ENCODE data around the gene RPL22. TPM values are rescaled to one million over a fixed set of nuclear protein-coding genes. Genes with fewer than 3 reads are reported as not detected.
"Not testable (repeated sequence)": the region's sequence is repeated elsewhere in the genome, so short reads cannot be mapped to it uniquely, and the experiment has no call there.

Gene RPL22
- total and polyA plus RNA-seq, 4 donors = 186 to 985 (median 248) TPM

- no peaks in the 10 kb centered on the region for H3K9me3 ChIP-seq (ENCODE audit: control insufficient read depth in 4 of 4, insufficient read depth in 3 of 4, low read length in 3 of 4)
- no peak overlapping the region for H3K9ac ChIP-seq (ENCODE audit: insufficient read depth in 1 of 2, low read length in 2 of 2)
- H3K36me3 ChIP-seq (ENCODE audit: control insufficient read depth in 4 of 4, insufficient read depth in 4 of 4, low read length in 4 of 4) = peaks cover 0 to 21% (median 16%) of the 10 kb centered on the region in 4 donors
- no peak for TF ChIP-seq CTCF (IDR thresholded peaks at IDR 0.05; ENCODE audit: control extremely low read depth, extremely low read depth)
- H3K4me1 ChIP-seq (ENCODE audit: control insufficient read depth in 5 of 5, insufficient read depth in 5 of 5, low read length in 5 of 5) = peaks cover 0 to 3% (median 0%) of the 10 kb centered on the region in 5 donors
- no peak overlapping the region for H3K27ac ChIP-seq (ENCODE audit: low read depth in 1 of 2, low read length in 1 of 2)
- 78 to 86% methylated on average over 8 of the region's 8 CpGs for WGBS, 2 donors
- H3K4me3 ChIP-seq = no peak overlapping the region
- H3K27me3 ChIP-seq (ENCODE audit: control insufficient read depth in 3 of 3, insufficient read depth in 3 of 3, low read length in 2 of 3) = no peaks in the 10 kb centered on the region
- ATAC-seq (ENCODE audit: insufficient read depth, low FRiP score) (no peak), DNase-seq (peak in 1 of 3 donors; percentile 39)
Measured at GRCh38 chr1:6220236-6220635, 20.8 kb upstream of the RPL22 start.

GRCh38 chr1:6219641-6220040 lies 20.2 kb upstream of the RPL22 start:
- not testable (repeated sequence) for DNase-seq; H3K27ac ChIP-seq (ENCODE audit: low read depth in 1 of 2, low read length in 1 of 2); H3K9ac ChIP-seq (ENCODE audit: insufficient read depth in 1 of 2, low read length in 2 of 2); H3K4me1 ChIP-seq (ENCODE audit: control insufficient read depth in 5 of 5, insufficient read depth in 5 of 5, low read length in 5 of 5); H3K4me3 ChIP-seq; H3K27me3 ChIP-seq (ENCODE audit: control insufficient read depth in 3 of 3, insufficient read depth in 3 of 3, low read length in 2 of 3); ATAC-seq (ENCODE audit: insufficient read depth, low FRiP score); H3K9me3 ChIP-seq (ENCODE audit: control insufficient read depth in 4 of 4, insufficient read depth in 3 of 4, low read length in 3 of 4)
- 86 to 92% methylated on average over 11 of the region's 11 CpGs for WGBS, 2 donors
- peaks cover 0 to 17% (median 13%) of the 10 kb centered on the region in 4 donors for H3K36me3 ChIP-seq (ENCODE audit: control insufficient read depth in 4 of 4, insufficient read depth in 4 of 4, low read length in 4 of 4)

- no peaks in the 10 kb centered on the region for H3K9me3 ChIP-seq (ENCODE audit: control insufficient read depth in 4 of 4, insufficient read depth in 3 of 4, low read length in 3 of 4)
- DNase-seq (peak; percentile 38 to 52 (median 51)), ATAC-seq (ENCODE audit: insufficient read depth, low FRiP score) (no peak)
- WGBS, 2 donors = 75 to 82% methylated on average over 16 of the region's 16 CpGs
- no peak for TF ChIP-seq CTCF (IDR thresholded peaks at IDR 0.05; ENCODE audit: control extremely low read depth, extremely low read depth)
- no peak overlapping the region for H3K27ac ChIP-seq (ENCODE audit: low read depth in 1 of 2, low read length in 1 of 2)
- no peak overlapping the region for H3K4me3 ChIP-seq
- no peak overlapping the region for H3K9ac ChIP-seq (ENCODE audit: insufficient read depth in 1 of 2, low read length in 2 of 2)
- H3K4me1 ChIP-seq (ENCODE audit: control insufficient read depth in 5 of 5, insufficient read depth in 5 of 5, low read length in 5 of 5) = peaks cover 0 to 3% (median 0%) of the 10 kb centered on the region in 5 donors
- peaks cover 0 to 10% (median 7%) of the 10 kb centered on the region in 4 donors for H3K36me3 ChIP-seq (ENCODE audit: control insufficient read depth in 4 of 4, insufficient read depth in 4 of 4, low read length in 4 of 4)
- H3K27me3 ChIP-seq (ENCODE audit: control insufficient read depth in 3 of 3, insufficient read depth in 3 of 3, low read length in 2 of 3) = no peaks in the 10 kb centered on the region
Measured at GRCh38 chr1:6218375-6219164, 19.2 kb upstream of the RPL22 start.

GRCh38 chr1:6212193-6212959 lies 13.0 kb upstream of the RPL22 start:
- DNase-seq (no peak), ATAC-seq (ENCODE audit: insufficient read depth, low FRiP score) (no peak)
- Histone ChIP-seq H3K27ac (ENCODE audit: low read depth in 1 of 2, low read length in 1 of 2) (no peak overlapping the region), H3K4me3 (no peak overlapping the region), H3K27me3 (ENCODE audit: control insufficient read depth in 3 of 3, insufficient read depth in 3 of 3, low read length in 2 of 3) (peaks cover 0 to 7% (median 4%) of the 10 kb centered on the region in 3 donors), H3K4me1 (ENCODE audit: control insufficient read depth in 5 of 5, insufficient read depth in 5 of 5, low read length in 5 of 5) (peaks cover 0 to 9% (median 0%) of the 10 kb centered on the region in 5 donors), H3K9ac (ENCODE audit: insufficient read depth in 1 of 2, low read length in 2 of 2) (no peak overlapping the region), H3K36me3 (ENCODE audit: control insufficient read depth in 4 of 4, insufficient read depth in 4 of 4, low read length in 4 of 4) (no peaks in the 10 kb centered on the region), H3K9me3 (ENCODE audit: control insufficient read depth in 4 of 4, insufficient read depth in 3 of 4, low read length in 3 of 4) (no peaks in the 10 kb centered on the region)
- no peak for TF ChIP-seq CTCF (IDR thresholded peaks at IDR 0.05; ENCODE audit: control extremely low read depth, extremely low read depth)
- 62 to 76% methylated on average over 20 of the region's 20 CpGs for WGBS, 2 donors
